Activated B cell treated with CpG ODN at 0.5 μM for 24 hours (primary cell): ENCODE data around the gene ANGEL1. TPM values are rescaled to one million over a fixed set of nuclear protein-coding genes. Genes with fewer than 3 reads are reported as not detected.

Experiments
- ATAC-seq: fragments of 200-7000 bp; cut with Tn5 transposase; one replicate; pipeline ENCODE4 v1.10.0; 2021; ENCODE audit warnings: low read depth, mild to moderate bottlenecking, moderate library complexity
- CTCF ChIA-PET: fragments of 350-600 bp; sonication (Branson Sonifier 250); formaldehyde crosslinking; loops from one replicate; lab custom pipeline; 2021; ENCODE audit warnings: antibody characterized with exemption; lab: Charles Lee
- POLR2A ChIA-PET: fragments of 350-600 bp; sonication (Branson Sonifier 250); formaldehyde crosslinking; loops from one replicate; lab custom pipeline; 2021; ENCODE audit warnings: antibody characterized with exemption; lab: Charles Lee
- DNase-seq: peaks from one replicate; pipeline ENCODE4 v3.0.0; 2022
- H3K27ac Mint-ChIP-seq: one replicate; pipeline ENCODE4 v1.8.0; 2020; ENCODE audit warnings: mixed read lengths
- H3K27me3 Mint-ChIP-seq: one replicate; pipeline ENCODE4 v1.8.0; 2021; ENCODE audit warnings: mixed read lengths
- H3K36me3 Mint-ChIP-seq: one replicate; pipeline ENCODE4 v1.8.0; 2021; ENCODE audit warnings: low read depth, mixed read lengths
- H3K4me1 Mint-ChIP-seq: one replicate; pipeline ENCODE4 v1.8.0; 2021; ENCODE audit warnings: mixed read lengths
- H3K4me3 Mint-ChIP-seq: one replicate; pipeline ENCODE4 v1.8.0; 2020; ENCODE audit warnings: mild to moderate bottlenecking, mixed read lengths
- H3K9me3 Mint-ChIP-seq: one replicate; pipeline ENCODE4 v1.8.0; 2020; ENCODE audit warnings: mixed read lengths
- intact Hi-C: fragments of 100-400 bp; cut with micrococcal nuclease; formaldehyde crosslinking; loops from one replicate; pipeline ENCODE4 v1.15.1; 2024
- total RNA-seq: library from RNA; stranded (reverse); gene quantifications from 2 replicates; pipeline ENCODE4 v1.2.3, GENCODE V29; 2022
- TF ChIP-seq, protein P1 (sequence below): fragments of 200-600 bp; IDR thresholded peaks from one replicate; pipeline ENCODE4 v1.8.0; 2022; ENCODE audit warnings: antibody characterized with exemption, mild to moderate bottlenecking

ANGEL1 gene
- total RNA-seq, 1 donor from 2014 or later = 17.9 TPM

DNA sequence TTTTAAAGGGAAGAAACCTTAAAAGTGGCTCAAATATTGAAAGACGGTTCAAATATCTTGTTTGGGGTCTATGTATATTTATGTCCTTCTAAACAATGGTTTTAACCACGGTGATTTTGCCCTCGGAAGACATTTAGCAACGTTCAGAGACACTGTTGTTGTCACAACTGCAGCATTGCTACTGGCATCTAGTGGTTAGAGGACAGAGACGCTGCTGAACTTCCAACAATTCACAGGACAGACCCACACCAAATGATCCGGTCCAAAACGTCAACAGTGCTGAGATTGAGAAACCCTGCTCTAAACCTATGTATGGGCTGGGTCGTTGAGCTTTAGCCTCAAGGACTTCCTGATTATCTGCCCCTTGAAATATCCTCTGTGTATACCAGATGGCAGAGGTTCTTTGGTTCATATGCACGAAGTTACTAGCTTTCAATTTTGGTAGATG, 1.7 kb downstream of the ANGEL1 start:
- H3K27ac Mint-ChIP-seq = no peak overlapping the region
- no peaks in the 10 kb centered on the region for H3K9me3 Mint-ChIP-seq
- no peaks in the 10 kb centered on the region for H3K27me3 Mint-ChIP-seq
- peaks cover 25% of the 10 kb centered on the region for H3K4me1 Mint-ChIP-seq
- TF ChIP-seq, protein P1, sequence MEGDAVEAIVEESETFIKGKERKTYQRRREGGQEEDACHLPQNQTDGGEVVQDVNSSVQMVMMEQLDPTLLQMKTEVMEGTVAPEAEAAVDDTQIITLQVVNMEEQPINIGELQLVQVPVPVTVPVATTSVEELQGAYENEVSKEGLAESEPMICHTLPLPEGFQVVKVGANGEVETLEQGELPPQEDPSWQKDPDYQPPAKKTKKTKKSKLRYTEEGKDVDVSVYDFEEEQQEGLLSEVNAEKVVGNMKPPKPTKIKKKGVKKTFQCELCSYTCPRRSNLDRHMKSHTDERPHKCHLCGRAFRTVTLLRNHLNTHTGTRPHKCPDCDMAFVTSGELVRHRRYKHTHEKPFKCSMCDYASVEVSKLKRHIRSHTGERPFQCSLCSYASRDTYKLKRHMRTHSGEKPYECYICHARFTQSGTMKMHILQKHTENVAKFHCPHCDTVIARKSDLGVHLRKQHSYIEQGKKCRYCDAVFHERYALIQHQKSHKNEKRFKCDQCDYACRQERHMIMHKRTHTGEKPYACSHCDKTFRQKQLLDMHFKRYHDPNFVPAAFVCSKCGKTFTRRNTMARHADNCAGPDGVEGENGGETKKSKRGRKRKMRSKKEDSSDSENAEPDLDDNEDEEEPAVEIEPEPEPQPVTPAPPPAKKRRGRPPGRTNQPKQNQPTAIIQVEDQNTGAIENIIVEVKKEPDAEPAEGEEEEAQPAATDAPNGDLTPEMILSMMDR = no peak
- ChIA-PET POLR2A (interaction anchor here (0.7 to 2.1 kb wide), 3 partner anchors 309 to 828 kb away, joined by 4 to 8 read pairs (median 5); no protein-coding TSS in a partner anchor), CTCF (interaction anchor here (1.1 to 1.9 kb wide), 3 partner anchors 100 to 260 kb away, joined by 3 to 8 read pairs (median 3); no protein-coding TSS in a partner anchor)
- DNase-seq (no peak), ATAC-seq (no peak)
- intact Hi-C loops = loop anchor here (5.0 kb wide), 3 partner anchors 231 to 659 kb away; partner anchors contain the start of genes GPATCH2L, SAMD15 and TMED8
- H3K36me3 Mint-ChIP-seq = peaks cover 42% of the 10 kb centered on the region
- peak overlapping the region; percentile 95 for H3K4me3 Mint-ChIP-seq

DNA sequence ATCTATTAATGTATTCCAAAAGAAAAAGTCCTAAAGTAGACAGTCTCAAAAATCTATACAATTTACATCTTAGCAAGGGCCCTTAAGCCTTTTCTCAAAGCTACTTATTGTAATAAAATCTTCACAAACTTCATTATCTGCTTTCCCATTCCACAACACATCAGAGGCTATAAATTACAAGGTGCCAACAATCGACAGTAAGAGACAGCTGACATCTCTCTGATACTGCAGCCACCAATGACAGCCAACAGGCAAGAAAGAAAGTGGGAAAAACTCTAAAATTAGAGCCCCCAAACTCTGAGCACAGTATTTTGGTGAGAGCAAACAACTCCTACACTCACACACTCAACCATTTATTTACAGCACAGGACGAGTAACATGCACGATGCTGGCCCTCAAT, 2.2 kb downstream of the ANGEL1 start:
- ChIA-PET CTCF (interaction anchor here (1.4 to 1.9 kb wide), 2 partner anchors 100 to 260 kb away, joined by 3 to 8 read pairs; no protein-coding TSS in a partner anchor), POLR2A (no interaction called here)
- Mint-ChIP-seq H3K4me1 (peaks cover 25% of the 10 kb centered on the region), H3K27ac (no peak overlapping the region), H3K4me3 (peak overlapping the region; percentile 24), H3K9me3 (no peaks in the 10 kb centered on the region), H3K27me3 (no peaks in the 10 kb centered on the region), H3K36me3 (peaks cover 46% of the 10 kb centered on the region)
- ATAC-seq = no peak
- TF ChIP-seq, protein P1 = no peak
- no peak for DNase-seq
- intact Hi-C loops = loop anchor here (5.0 kb wide), 3 partner anchors 232 to 658 kb away; partner anchors contain the start of genes GPATCH2L, SAMD15 and TMED8

DNA sequence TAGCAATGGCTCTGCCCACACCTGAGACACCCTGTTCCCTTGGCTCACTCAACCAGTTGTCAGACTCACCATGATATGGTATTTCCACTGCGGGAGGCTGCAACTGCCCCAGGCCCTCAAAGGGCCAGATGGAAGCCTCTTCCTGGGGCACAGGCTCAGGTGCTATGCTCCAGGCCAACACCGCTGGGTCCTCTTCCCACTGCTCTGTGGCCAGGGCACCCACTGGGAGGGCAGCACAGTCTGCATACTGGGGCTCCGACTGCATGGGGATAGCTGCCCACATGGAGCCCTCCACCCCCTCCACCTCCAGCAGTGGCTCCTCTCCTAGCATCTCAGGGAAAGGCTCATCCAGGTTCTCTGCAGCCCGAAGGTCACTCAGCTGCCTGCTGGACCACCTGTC, 3.7 kb downstream of the ANGEL1 start:
- Mint-ChIP-seq H3K9me3 (no peaks in the 10 kb centered on the region), H3K27ac (no peak overlapping the region), H3K27me3 (no peaks in the 10 kb centered on the region), H3K36me3 (peaks cover 59% of the 10 kb centered on the region), H3K4me3 (no peak overlapping the region), H3K4me1 (peaks cover 25% of the 10 kb centered on the region)
- ATAC-seq (no peak), DNase-seq (no peak)
- TF ChIP-seq, protein P1 = no peak
- CTCF ChIA-PET = no interaction called here
- intact Hi-C loops = no loop called here
- POLR2A ChIA-PET = no interaction called here

DNA sequence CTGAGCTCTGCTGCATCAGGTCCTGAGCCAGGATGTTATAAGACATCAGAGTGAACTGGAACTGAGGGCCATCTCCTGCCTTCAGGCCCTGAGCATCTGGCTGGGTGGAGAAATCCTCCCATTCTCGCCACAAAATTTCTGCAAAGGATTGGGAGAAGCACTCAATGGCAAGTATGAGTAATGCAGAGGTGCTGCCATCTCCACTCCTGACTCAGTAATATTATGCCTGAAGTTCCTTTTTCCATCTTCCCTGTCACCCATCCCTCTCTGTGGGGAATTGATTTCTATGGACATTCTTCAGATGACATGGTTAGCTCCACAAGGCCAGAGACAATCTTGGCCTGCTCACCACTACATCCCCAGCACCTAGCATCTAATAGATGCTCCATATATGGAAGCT, 4.7 kb downstream of the ANGEL1 start:
- Mint-ChIP-seq H3K27ac (no peak overlapping the region), H3K36me3 (peaks cover 69% of the 10 kb centered on the region), H3K9me3 (no peaks in the 10 kb centered on the region), H3K4me3 (no peak overlapping the region), H3K27me3 (no peaks in the 10 kb centered on the region), H3K4me1 (peaks cover 20% of the 10 kb centered on the region)
- TF ChIP-seq, protein P1 = no peak
- DNase-seq (no peak), ATAC-seq (no peak)
- CTCF ChIA-PET = no interaction called here
- intact Hi-C loops = no loop called here
- POLR2A ChIA-PET = no interaction called here

DNA sequence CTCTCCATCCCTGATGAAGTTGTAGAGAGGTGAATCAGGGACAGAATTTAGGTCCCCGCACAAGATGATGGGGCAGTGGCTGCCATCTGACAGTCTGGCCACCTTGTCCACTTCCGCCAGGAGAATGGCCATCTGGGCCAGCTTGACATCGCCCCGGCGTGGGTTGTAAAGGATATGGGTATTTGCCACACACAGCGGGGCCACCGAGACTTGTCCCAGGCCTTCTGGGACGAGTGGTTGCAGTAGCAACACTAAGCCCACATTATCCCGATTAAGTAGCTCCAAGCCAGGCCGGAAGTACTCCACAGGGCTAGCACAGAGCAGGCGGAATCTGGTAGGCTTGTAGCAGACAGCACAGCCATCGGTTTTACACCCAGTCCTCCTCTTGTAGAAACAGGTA, 6.2 kb downstream of the ANGEL1 start:
- TF ChIP-seq, protein P1 = no peak
- no peak overlapping the region for H3K4me3 Mint-ChIP-seq
- no peak overlapping the region for H3K27ac Mint-ChIP-seq
- intact Hi-C loops = no loop called here
- no peaks in the 10 kb centered on the region for H3K27me3 Mint-ChIP-seq
- H3K9me3 Mint-ChIP-seq = no peaks in the 10 kb centered on the region
- DNase-seq = no peak
- ChIA-PET POLR2A (no interaction called here), CTCF (no interaction called here)
- H3K36me3 Mint-ChIP-seq = peaks cover 78% of the 10 kb centered on the region
- H3K4me1 Mint-ChIP-seq = peaks cover 11% of the 10 kb centered on the region
- no peak for ATAC-seq
